Measurements from ENCODE around the gene TEX2. TPM values are rescaled to one million over a fixed set of nuclear protein-coding genes. Genes with fewer than 3 reads are reported as not detected.
"Not testable (repeated sequence)": the region's sequence is repeated elsewhere in the genome, so short reads cannot be mapped to it uniquely, and the experiment has no call there.

TEX2 gene
- total RNA-seq, 1 donor from 2014 or later, result 48.8 TPM

GRCh38 chr17:64190472-64190871 lies 72.6 kb downstream of the TEX2 start:
- DNase-seq (ENCODE audit: low spot score), result no peak
- intact Hi-C loops (cut with DNase I), result no loop called here

DNA sequence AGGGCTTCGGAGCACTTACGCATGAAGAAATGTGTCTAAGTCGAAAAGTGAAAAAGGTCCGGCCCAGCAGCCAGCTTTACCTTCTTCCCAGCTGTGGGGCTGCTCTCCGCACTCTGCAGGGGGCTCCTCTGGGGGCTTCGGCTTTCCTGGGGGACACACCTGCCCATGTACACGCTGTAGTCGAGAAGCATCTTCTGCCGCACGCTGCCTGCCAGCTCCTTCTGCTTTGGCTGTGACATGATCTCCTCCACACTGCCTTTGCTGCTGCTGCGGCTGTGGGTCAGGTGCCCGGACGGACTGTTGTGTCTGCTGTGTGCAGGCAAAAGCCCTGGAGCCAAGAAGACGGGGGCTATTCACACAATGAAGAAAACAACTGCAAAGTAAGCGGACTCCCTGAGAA lies 75.0 kb downstream of the TEX2 start:
- DNase-seq (ENCODE audit: low spot score), result no peak
- intact Hi-C loops (cut with DNase I), result no loop called here

- DNase-seq (ENCODE audit: low spot score), result no peak
- intact Hi-C loops (cut with DNase I), result no loop called here
Observed at GRCh38 chr17:64187093-64187895, 75.8 kb downstream of the TEX2 start.

GRCh38 chr17:64186171-64187092 lies 76.6 kb downstream of the TEX2 start:
- intact Hi-C loops (cut with DNase I), result no loop called here

GRCh38 chr17:64185557-64185956 lies 77.5 kb downstream of the TEX2 start:
- DNase-seq (ENCODE audit: low spot score); intact Hi-C loops (cut with DNase I): not testable (repeated sequence)

More at GRCh38 chr17:64186171-64187092, 76.6 kb downstream of the TEX2 start:
- DNase-seq (ENCODE audit: low spot score), result no peak

DNA sequence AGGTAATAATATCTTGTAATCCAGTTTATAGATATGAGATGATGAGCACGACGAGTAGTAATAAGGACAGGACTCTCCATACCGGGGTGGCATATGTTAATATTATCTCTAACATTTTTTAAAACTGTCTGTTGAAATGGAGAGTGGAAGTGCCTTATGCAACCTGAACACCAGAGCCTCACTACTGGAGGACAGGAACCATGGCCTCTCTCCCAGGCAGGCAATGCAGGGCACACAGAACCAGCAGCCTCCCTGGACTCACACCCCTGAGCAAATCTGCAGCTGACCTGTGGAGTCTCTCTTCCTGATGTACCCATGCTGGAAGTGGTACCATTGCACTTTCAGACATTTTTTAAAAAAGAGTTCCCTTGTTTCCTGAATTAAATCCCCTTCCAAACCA lies 78.0 kb downstream of the TEX2 start:
- intact Hi-C loops (cut with DNase I), result no loop called here
- DNase-seq (ENCODE audit: low spot score), result no peak

- intact Hi-C loops (cut with DNase I), result no loop called here
- DNase-seq (ENCODE audit: low spot score), result no peak
Observed at GRCh38 chr17:64183815-64184214, 79.2 kb downstream of the TEX2 start.

GRCh38 chr17:64182325-64183012 lies 80.6 kb downstream of the TEX2 start:
- intact Hi-C loops (cut with DNase I), result no loop called here

DNA sequence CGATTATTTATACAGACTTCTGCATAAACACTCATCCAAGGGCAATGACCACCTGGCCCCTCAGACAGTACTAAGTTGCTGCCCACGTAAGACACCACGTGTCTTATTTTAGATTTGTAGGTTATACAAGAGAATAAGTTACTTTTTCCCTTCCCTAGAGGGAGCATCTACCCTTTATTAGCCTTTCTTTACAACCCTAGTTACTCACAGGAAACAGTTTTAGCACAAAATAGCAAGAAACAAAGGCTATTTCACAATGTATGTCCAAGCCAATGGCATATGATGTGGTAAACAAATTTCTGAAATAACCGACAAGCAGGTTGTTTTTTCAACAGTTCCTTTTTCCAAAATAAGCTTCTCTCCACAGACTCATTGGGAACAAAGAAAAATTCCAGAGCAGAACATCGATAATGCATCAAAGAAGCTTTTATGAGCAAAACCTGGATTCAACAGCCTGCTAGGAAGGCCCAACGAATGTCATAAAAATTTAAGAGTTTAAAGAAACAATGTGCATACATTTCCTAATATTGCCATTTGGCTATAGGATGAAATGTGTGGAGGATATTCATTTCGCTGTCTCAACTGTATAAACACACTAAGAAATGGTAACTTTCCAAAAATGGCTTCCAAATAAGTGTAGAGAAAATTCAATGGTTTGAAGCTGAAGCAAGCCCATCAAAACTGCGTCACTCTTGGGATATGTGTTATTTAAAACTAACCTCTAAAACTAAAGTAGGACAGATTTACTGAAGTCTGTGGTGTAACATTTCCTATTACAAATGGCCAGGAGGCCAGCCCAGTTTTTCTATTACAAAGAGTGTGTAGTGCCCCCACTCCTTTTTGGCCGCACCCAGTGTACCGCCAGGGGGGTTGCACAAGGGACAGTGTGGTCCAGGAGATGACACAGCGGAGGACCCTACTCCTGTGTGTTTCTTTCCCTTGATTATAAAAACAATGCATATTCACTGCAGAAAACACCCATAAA lies 82.7 kb downstream of the TEX2 start:
- no peak for DNase-seq (ENCODE audit: low spot score)
- intact Hi-C loops (cut with DNase I), result no loop called here

More at GRCh38 chr17:64182325-64183012, 80.6 kb downstream of the TEX2 start:
- DNase-seq (ENCODE audit: low spot score), result no peak

GRCh38 chr17:64179024-64179423 lies 84.0 kb downstream of the TEX2 start:
- intact Hi-C loops (cut with DNase I), result not testable (repeated sequence)

GRCh38 chr17:64178011-64178825 lies 84.8 kb downstream of the TEX2 start:
- DNase-seq (ENCODE audit: low spot score), result no peak
- intact Hi-C loops (cut with DNase I), result no loop called here

More at GRCh38 chr17:64179024-64179423, 84.0 kb downstream of the TEX2 start:
- not testable (repeated sequence) for DNase-seq (ENCODE audit: low spot score)

- no peak for DNase-seq (ENCODE audit: low spot score)
- intact Hi-C loops (cut with DNase I), result no loop called here
Observed at GRCh38 chr17:64177311-64178010, 85.6 kb downstream of the TEX2 start.

DNA sequence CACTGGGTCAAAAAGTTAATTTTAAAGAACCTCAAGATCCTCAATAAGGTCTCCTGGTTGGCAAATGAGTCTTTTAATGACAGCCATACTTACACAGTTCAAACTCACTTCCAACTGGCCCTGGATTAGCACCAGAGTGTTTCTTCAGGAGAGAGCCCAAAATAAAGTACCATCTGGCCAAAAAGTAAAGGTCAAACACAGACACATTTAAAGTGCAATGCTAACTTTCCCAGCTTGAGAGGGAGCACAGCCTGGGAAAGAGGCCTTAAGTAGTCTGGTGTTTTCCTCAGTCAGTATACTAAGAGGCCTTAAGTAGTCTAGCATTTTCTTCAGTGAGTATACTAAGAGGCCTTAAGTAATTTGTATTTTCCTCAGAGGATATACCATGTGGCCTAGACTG lies 86.5 kb downstream of the TEX2 start:
- DNase-seq (ENCODE audit: low spot score), result no peak
- intact Hi-C loops (cut with DNase I), result no loop called here

- no peak for DNase-seq (ENCODE audit: low spot score)
- intact Hi-C loops (cut with DNase I), result no loop called here
Observed at GRCh38 chr17:64174686-64175456, 88.2 kb downstream of the TEX2 start.

- intact Hi-C loops (cut with DNase I), result no loop called here
- no peak for DNase-seq (ENCODE audit: low spot score)
Observed at GRCh38 chr17:64173646-64174045, 89.4 kb downstream of the TEX2 start.

GRCh38 chr17:64172510-64172909 lies 90.5 kb downstream of the TEX2 start:
- no peak for DNase-seq (ENCODE audit: low spot score)
- intact Hi-C loops (cut with DNase I), result no loop called here

DNA sequence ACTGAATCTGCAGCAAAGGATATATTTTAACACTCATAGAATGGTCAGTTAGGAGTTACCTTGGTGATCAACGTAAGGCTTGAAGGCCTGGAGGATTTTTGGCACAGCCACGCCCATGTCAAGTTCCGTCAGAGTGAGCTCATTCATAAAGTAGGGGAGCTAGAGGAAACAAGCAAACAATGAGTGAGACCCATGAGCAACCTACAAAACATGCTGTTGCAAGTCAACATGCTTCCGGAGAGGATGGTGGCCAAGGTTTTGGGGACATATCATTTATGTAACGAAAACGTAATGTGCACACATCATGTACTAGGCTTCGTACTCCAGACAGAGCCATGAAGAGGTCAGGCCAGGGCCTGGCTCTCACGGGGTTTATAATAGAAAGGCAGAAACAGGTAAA lies 92.0 kb downstream of the TEX2 start:
- intact Hi-C loops (cut with DNase I), result no loop called here
- DNase-seq (ENCODE audit: low spot score), result no peak
